NCI-H2107 treated with DMSO at 0.1 percent for 48 hours (cell line): ENCODE measurements around the gene C2CD5.

Experiments
- DNase-seq: peaks from one replicate; lab custom pipeline; 2025; ENCODE audit not compliant: unreplicated experiment; lab: John Stamatoyannopoulos, UW

C2CD5 gene

DNA sequence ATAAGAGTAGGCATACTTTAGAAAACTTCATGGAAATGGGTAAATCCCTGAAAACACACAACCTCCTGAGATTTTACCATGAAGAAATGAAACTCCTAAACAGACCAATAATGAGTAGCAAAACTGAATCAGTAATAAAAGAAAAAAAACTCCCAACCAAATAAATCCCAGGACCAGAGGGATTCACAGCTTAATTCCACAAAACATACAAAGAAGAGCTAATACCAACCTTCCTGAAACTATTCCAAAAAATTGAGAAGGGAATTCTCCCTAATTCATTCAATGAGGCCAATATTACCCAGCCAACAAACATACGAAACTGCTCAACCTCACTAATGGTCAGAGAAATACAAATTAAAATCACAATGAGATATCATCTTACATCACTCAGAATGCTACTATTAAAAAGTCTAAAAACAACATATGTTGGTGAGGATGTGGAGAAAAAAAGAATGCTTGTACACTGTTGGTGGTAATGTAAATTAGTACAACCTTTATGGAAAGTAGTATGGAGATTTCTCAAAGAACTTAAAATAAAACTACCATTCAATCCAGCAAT, 112.6 kb downstream of the C2CD5 start:
- DNase-seq = no peak

DNA sequence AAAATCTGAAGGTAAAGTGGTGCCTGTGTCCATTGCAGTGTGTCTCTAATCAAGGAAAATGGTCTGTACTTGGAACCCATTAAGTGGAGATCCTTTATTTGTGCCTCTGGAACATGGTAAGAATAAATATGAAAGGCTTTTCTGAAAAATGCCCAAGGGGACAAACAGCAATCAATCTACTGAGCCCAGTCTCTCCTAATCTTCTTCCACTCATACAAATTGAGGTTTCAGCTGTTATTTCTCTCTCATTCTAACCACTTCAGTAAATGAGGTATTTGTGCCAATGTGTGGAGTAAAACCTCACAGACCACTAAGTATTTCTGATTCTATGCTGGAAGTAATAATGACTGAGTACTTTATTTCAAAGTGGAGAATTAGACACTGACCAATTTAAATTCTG, 127.5 kb downstream of the C2CD5 start:
- DNase-seq = no peak

GRCh38 chr12:22415342-22416309, 128.7 kb downstream of the C2CD5 start:
- DNase-seq = no peak

DNA sequence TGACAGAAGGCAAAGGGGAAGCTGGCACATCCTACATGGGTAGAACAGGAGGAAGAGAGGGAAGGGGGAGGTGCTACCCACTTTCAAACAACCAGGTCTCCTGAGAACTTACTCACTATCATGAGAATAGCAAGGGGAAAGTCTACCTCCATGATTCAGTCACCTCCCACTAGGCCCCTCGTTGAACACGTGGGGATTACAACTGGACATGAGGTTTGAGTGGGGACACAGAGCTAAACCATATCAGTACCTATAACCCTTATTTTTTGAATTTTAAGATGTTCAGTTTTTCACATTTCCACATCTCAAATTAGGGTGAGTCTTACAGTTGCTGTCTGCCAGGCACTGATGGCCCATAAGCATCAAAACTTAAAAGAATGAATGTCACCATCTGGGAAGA, 129.6 kb downstream of the C2CD5 start:
- no peak for DNase-seq

DNA sequence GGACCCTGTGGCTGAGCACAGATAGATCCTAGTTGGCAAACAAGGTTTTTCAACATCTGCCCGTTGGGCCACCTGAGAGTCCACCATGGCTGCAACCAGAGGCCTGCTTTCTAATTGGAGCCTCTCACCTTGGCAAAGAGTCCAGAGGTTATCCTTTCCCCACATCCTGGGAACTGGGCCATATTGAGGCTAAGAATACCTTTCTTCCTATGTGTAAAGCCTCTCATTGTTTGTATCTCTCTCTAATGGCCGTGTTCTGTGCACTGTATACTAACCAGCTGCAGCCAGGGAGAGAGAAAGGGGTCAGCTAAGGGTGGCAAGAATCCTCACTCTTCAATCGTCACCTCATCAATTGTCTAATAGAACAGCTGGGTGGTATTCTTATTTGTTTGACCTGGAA, 130.8 kb downstream of the C2CD5 start:
- no peak for DNase-seq

GRCh38 chr12:22412581-22412980, 131.8 kb downstream of the C2CD5 start:
- no peak for DNase-seq

DNA sequence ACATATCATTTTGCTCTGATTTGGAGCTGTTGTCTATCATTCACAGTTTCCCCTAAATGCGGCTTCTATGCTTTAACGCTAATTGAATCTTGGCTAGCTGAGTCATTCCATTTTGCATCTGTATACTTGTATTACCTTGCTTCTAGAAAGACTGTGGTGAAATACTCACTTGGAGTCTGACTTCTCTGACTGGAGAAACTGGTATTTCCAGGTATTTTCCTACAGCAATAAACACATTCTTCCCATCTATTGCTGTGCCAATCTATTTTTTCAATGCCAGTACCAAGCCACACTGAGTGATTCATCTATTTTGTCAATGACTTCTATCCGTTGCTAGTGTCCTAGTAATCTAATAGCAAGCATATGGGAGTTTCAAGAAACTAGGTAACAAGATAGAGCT, 133.9 kb downstream of the C2CD5 start:
- DNase-seq = no peak

- DNase-seq = no peak
These were observed 134.8 kb downstream of the C2CD5 start for GRCh38 chr12:22409377-22410164.

- no peak for DNase-seq
These were observed 135.5 kb downstream of the C2CD5 start for GRCh38 chr12:22408610-22409376.

GRCh38 chr12:22407397-22407796, 136.9 kb downstream of the C2CD5 start:
- no peak for DNase-seq

GRCh38 chr12:22406627-22407026, 137.7 kb downstream of the C2CD5 start:
- no peak for DNase-seq

- DNase-seq = no peak
These were observed 144.7 kb downstream of the C2CD5 start for GRCh38 chr12:22399464-22400180.
